Lower lobe of right lung (tissue), 2 donors: Measurements from ENCODE around the gene TMEM185B. TPM values are rescaled to one million over a fixed set of nuclear protein-coding genes. Genes with fewer than 3 reads are reported as not detected.

Source experiments
- ATAC-seq, 2 donors: fragments of 200-7000 bp; cut with Tn5 transposase; one replicate each; pipeline ENCODE4 v1.9.1; 2020 to 2022; ENCODE audit warnings: mild to moderate bottlenecking in 2 of 2, moderate library complexity in 2 of 2
- DNase-seq: peaks from one replicate; pipeline ENCODE4 v3.0.0-alpha.2; 2020
- H3K27ac ChIP-seq: fragments of 200-600 bp; one replicate; pipeline ENCODE4 v1.8.0; 2022
- H3K27me3 ChIP-seq: fragments of 200-600 bp; one replicate; pipeline ENCODE4 v1.8.0; 2022; ENCODE audit warnings: low read depth
- H3K36me3 ChIP-seq: fragments of 200-600 bp; one replicate; pipeline ENCODE4 v1.8.0; 2022; ENCODE audit warnings: mild to moderate bottlenecking
- H3K4me1 ChIP-seq: fragments of 200-600 bp; one replicate; pipeline ENCODE4 v1.8.0; 2022
- H3K4me3 ChIP-seq: fragments of 200-600 bp; one replicate; pipeline ENCODE4 v1.8.0; 2022; ENCODE audit warnings: mild to moderate bottlenecking
- H3K9me3 ChIP-seq: fragments of 200-600 bp; one replicate; pipeline ENCODE4 v1.8.0; 2022
- CTCF ChIP-seq: fragments of 200-600 bp; IDR thresholded peaks from one replicate; pipeline ENCODE4 v1.8.0; 2022; ENCODE audit warnings: antibody characterized with exemption, mild to moderate bottlenecking
- intact Hi-C: fragments of 100-400 bp; cut with DNase I; formaldehyde crosslinking; loops from one replicate; pipeline ENCODE4 v1.11.0; 2022
- total RNA-seq: library from RNA; stranded (reverse); fragmentation: NEBNext Ultra II Directional; extraction: Animal tissue kit (Norgen Biotek cat#: 25700); gene quantifications from one replicate; pipeline ENCODE4 v1.2.1, GENCODE V29; 2021
- donor health status: DM: no; HTN: yes; CAD: no; lungs with severe emphysema.

The TMEM185B gene
- total RNA-seq, 1 donor from 2014 or later = 22.2 TPM

DNA sequence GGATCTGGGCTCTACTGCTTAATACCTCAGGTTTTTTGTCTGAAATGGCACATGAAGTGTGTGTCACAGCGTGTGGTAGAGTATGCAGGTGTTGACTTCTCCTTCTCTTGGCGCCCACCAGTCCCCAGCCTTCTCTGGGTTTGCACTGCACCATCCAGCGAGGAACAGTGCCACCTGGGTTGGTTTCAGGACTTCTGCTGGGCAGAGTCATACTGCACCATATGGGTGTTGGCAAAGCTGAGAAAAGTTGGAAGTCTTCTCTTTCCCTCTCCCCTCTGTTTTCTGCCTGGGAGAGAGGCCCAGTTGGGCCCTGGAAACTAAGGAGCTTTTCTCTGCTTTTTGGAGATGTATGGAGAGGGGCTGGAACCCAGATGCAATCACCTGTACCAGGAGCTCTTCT is 43.8 kb downstream of the TMEM185B start:
- no peaks in the 10 kb centered on the region for H3K4me1 ChIP-seq
- H3K27ac ChIP-seq = no peak overlapping the region
- ATAC-seq (no peak), DNase-seq (no peak)
- no peaks in the 10 kb centered on the region for H3K27me3 ChIP-seq
- no peak overlapping the region for H3K4me3 ChIP-seq
- no peaks in the 10 kb centered on the region for H3K9me3 ChIP-seq
- intact Hi-C loops = no loop called here
- H3K36me3 ChIP-seq = peaks cover 3% of the 10 kb centered on the region
- TF ChIP-seq CTCF = no peak

DNA sequence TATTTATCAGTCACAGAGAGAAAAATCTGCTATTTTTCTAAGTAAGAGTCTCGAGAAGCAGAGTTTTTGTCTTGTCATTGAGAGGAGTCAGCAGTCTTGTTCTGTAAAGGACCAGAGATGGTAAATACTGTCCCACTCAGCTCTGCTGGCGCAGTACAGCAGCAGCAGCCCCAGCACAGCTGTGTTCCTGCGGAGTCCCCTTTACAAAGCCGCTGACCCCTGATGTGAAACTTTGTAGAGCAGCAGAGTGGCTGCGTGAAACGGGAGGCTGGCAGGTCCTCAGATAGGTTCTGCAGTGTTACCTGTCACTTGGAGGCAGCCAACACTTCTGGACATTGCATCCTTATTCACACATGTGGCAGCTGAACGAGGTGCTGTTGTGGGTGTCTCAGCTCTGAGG is 45.2 kb downstream of the TMEM185B start:
- TF ChIP-seq CTCF = no peak
- H3K4me3 ChIP-seq = no peak overlapping the region
- H3K27ac ChIP-seq = peak overlapping the region; percentile 7
- no peak for ATAC-seq
- H3K27me3 ChIP-seq = no peaks in the 10 kb centered on the region
- H3K36me3 ChIP-seq = peaks cover 3% of the 10 kb centered on the region
- no peak for DNase-seq
- H3K9me3 ChIP-seq = no peaks in the 10 kb centered on the region
- intact Hi-C loops = no loop called here
- H3K4me1 ChIP-seq = no peaks in the 10 kb centered on the region

GRCh38 chr2:120177001-120177621 is 46.1 kb downstream of the TMEM185B start:
- TF ChIP-seq CTCF = peak; percentile 39
- intact Hi-C loops = no loop called here
- H3K4me3 ChIP-seq = peak overlapping the region; percentile 45
- peak overlapping the region; percentile 65 for H3K27ac ChIP-seq
- no peaks in the 10 kb centered on the region for H3K4me1 ChIP-seq
- H3K9me3 ChIP-seq = no peaks in the 10 kb centered on the region
- ATAC-seq (peak; percentile 72 to 90), DNase-seq (peak; percentile 70)
- peaks cover 3% of the 10 kb centered on the region for H3K36me3 ChIP-seq
- no peaks in the 10 kb centered on the region for H3K27me3 ChIP-seq

GRCh38 chr2:120176526-120176925 is 46.7 kb downstream of the TMEM185B start:
- intact Hi-C loops = no loop called here
- Histone ChIP-seq H3K36me3 (peaks cover 3% of the 10 kb centered on the region), H3K27ac (peak overlapping the region; percentile 65), H3K9me3 (no peaks in the 10 kb centered on the region), H3K4me1 (no peaks in the 10 kb centered on the region), H3K4me3 (peak overlapping the region; percentile 45), H3K27me3 (no peaks in the 10 kb centered on the region)
- DNase-seq = no peak
- TF ChIP-seq CTCF = no peak
- ATAC-seq = no peak

DNA sequence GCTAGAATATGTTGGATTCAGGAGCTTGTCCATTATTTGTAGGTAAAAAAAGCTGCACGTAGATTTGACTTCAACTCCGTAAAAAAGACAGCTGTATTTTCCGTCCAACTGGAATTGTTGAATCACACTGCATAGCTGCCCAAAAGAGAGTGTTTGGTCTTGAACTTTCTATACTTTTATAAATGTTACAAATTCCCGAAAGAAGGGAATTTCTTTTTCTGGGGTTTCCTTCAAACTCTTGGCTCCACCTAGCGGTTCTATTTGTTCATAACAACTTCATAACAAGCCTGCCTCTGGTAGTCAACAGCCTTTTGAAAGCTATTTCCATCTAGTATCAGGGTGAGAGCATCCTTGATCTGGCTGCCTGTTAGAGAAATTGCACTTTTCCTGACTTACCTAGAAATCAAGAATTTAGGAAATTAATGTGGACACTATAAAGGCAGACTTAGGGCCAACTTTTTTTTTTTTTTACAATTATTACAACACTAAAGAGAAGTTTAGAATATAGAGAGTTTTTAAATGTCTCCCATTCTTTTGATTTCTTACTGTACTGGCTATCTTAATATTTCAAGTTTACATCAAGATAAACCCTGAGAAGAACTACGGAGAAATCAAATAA is 48.1 kb downstream of the TMEM185B start:
- intact Hi-C loops = no loop called here
- peak; percentile 74 for TF ChIP-seq CTCF
- H3K27me3 ChIP-seq = no peaks in the 10 kb centered on the region
- no peak overlapping the region for H3K27ac ChIP-seq
- H3K9me3 ChIP-seq = no peaks in the 10 kb centered on the region
- peaks cover 3% of the 10 kb centered on the region for H3K36me3 ChIP-seq
- DNase-seq (no peak), ATAC-seq (peak; percentile 43 to 69)
- no peaks in the 10 kb centered on the region for H3K4me1 ChIP-seq
- no peak overlapping the region for H3K4me3 ChIP-seq

Other genes starting within 250 kb of the TMEM185B start
- 93.7 TPM for gene EPB41L5, start 210.3 kb downstream of the TMEM185B start, total RNA-seq
- 65.8 TPM for gene RALB, start 29.5 kb upstream of the TMEM185B start, total RNA-seq
- 5.2 TPM for gene INHBB, start 122.7 kb upstream of the TMEM185B start, total RNA-seq